Measurements from ENCODE around the gene SLC1A6. TPM values are rescaled to one million over a fixed set of nuclear protein-coding genes. Genes with fewer than 3 reads are reported as not detected.

SLC1A6 gene
- total RNA-seq, 4 donors from 2014 or later = not detected

DNA sequence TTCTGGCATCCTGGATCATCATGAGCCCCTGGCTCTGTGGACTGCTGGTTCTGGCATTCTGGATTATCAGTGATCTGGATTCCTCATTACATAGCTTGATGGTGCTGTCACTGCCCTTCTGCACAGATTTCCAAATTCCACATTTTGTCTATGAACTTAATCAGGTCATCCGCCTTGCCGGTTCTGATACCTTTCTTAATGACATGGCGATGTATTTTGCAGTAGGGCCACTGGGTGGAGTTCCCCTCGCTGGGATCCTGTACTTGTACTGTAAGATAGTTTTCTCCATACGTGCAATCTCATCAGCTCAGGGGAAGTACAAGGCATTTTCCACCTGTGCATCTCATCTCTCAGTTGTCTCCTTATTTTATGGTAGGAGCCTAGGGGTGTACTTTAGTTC lies 62.8 kb downstream of the SLC1A6 start:
- DNase-seq = no peak
- Histone ChIP-seq H3K36me3 (no peaks in the 10 kb centered on the region), H3K4me1 (no peaks in the 10 kb centered on the region), H3K4me3 (no peak overlapping the region), H3K27me3 (peaks cover 8% of the 10 kb centered on the region), H3K27ac (no peak overlapping the region), H3K9me3 (no peaks in the 10 kb centered on the region)
- TF ChIP-seq, protein P1, sequence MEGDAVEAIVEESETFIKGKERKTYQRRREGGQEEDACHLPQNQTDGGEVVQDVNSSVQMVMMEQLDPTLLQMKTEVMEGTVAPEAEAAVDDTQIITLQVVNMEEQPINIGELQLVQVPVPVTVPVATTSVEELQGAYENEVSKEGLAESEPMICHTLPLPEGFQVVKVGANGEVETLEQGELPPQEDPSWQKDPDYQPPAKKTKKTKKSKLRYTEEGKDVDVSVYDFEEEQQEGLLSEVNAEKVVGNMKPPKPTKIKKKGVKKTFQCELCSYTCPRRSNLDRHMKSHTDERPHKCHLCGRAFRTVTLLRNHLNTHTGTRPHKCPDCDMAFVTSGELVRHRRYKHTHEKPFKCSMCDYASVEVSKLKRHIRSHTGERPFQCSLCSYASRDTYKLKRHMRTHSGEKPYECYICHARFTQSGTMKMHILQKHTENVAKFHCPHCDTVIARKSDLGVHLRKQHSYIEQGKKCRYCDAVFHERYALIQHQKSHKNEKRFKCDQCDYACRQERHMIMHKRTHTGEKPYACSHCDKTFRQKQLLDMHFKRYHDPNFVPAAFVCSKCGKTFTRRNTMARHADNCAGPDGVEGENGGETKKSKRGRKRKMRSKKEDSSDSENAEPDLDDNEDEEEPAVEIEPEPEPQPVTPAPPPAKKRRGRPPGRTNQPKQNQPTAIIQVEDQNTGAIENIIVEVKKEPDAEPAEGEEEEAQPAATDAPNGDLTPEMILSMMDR (IDR thresholded peaks at IDR 0.05) = no peak
- no peak for TF ChIP-seq POLR2AphosphoS5 (IDR thresholded peaks at IDR 0.05)
- no peak for TF ChIP-seq POLR2A (IDR thresholded peaks at IDR 0.05)
- 38 to 71% methylated on average over 5 of the region's 5 CpGs for WGBS, 2 donors (ENCODE audit: low coverage in 1 of 2)
- intact Hi-C loops (cut with DNase I; ENCODE audit: low total_unique reads) = no loop called here
- in situ Hi-C loops (cut with MboI; ENCODE audit: low pct_ligation_motif_present in 1 of 4, low pct_unique_long_range_greater_than_20kb in 1 of 4, low sequenced_read_pairs in 3 of 4) = no loop called here

DNA sequence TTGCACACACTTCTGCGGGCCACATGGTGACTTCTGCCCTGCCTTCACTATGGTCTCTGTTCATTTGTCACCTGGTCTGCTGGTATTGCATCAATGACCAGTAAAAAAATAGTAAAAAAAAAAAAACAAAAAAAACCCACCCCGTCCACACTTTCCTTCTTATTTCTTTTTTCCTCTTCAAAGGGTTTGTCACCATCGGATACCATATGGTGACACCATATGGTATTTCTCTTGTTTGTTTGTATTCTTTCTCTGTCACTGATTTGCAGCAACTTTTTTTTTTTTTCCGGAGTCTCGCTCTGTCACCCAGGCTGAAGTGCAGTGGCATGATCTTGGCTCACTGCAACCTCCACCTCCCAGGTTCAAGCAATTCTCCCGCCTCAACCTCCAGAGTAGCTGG lies 64.5 kb downstream of the SLC1A6 start:
- 44 to 77% methylated on average over 4 to 6 of the region's 6 CpGs for WGBS, 2 donors (ENCODE audit: low coverage in 1 of 2)
- DNase-seq = no peak
- no peak for TF ChIP-seq POLR2A (IDR thresholded peaks at IDR 0.05)
- H3K27ac ChIP-seq = no peak overlapping the region
- H3K36me3 ChIP-seq = no peaks in the 10 kb centered on the region
- no peaks in the 10 kb centered on the region for H3K4me1 ChIP-seq
- H3K4me3 ChIP-seq = no peak overlapping the region
- intact Hi-C loops (cut with DNase I; ENCODE audit: low total_unique reads) = no loop called here
- no peaks in the 10 kb centered on the region for H3K9me3 ChIP-seq
- H3K27me3 ChIP-seq = peaks cover 8% of the 10 kb centered on the region
- in situ Hi-C loops (cut with MboI; ENCODE audit: low pct_ligation_motif_present in 1 of 4, low pct_unique_long_range_greater_than_20kb in 1 of 4, low sequenced_read_pairs in 3 of 4) = no loop called here

DNA sequence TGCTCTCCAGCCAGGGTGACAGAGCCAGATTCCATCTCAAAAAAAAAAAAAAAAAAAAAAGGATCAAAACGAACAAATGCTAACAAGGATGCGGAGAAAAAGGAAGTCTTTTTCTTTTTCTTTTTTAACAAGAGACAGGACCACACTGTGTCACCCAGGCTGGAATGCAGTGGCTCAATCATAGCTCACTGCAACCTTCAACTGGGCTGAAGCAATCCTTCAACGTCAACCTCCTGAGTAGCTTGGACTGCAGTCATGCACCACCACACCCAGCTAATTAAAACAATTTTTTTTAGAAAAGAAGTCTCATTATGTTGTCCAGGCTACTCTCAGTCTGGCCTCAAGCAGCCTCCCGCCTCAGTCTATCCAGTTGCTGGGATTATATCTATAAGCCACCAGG lies 73.0 kb downstream of the SLC1A6 start:
- Histone ChIP-seq H3K9me3 (no peaks in the 10 kb centered on the region), H3K27me3 (no peaks in the 10 kb centered on the region), H3K27ac (no peak overlapping the region), H3K4me3 (no peak overlapping the region), H3K4me1 (no peaks in the 10 kb centered on the region), H3K36me3 (no peaks in the 10 kb centered on the region)
- intact Hi-C loops (cut with DNase I; ENCODE audit: low total_unique reads) = no loop called here
- WGBS, 2 donors (ENCODE audit: low coverage in 1 of 2) = 56 to 61% methylated on average over 3 to 4 of the region's 4 CpGs
- in situ Hi-C loops (cut with MboI; ENCODE audit: low pct_ligation_motif_present in 1 of 4, low pct_unique_long_range_greater_than_20kb in 1 of 4, low sequenced_read_pairs in 3 of 4) = no loop called here
- TF ChIP-seq, protein P1 (IDR thresholded peaks at IDR 0.05) = no peak
- TF ChIP-seq POLR2AphosphoS5 (IDR thresholded peaks at IDR 0.05) (no peak), EP300 (IDR thresholded peaks at IDR 0.05; ENCODE audit: low read depth) (no peak), POLR2A (IDR thresholded peaks at IDR 0.05) (no peak)
- DNase-seq = no peak

DNA sequence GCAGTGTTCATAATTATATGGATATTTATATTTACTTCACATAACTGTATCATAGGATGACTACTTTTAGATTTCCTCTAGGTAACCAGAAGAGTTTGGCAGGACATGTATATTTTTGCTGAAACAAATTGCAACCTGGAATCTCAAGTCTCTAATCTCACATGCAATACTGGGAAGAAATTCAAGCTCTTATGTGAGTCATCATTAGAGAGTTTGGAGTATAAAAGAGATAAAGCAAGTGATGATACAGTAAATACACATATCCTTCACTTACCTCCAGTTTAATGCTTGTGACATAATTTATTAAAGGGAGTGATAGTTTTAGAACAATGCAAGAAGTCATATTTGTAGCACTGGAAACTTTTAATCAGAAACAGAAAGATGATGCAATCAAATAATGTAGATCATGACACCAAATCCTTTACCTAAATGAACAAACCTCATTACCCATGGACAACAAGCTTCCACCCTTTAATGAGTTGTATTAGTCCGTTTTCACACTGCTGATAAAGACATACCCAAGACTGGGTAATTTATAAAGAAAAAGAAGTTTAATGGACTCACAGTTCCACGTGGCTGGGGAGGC lies 77.9 kb downstream of the SLC1A6 start:
- intact Hi-C loops (cut with DNase I; ENCODE audit: low total_unique reads) = loop anchor here (5.0 kb wide), 1 partner anchor 844 kb away; no protein-coding TSS in a partner anchor
- Histone ChIP-seq H3K27ac (no peak overlapping the region), H3K27me3 (peaks cover 15% of the 10 kb centered on the region), H3K4me3 (no peak overlapping the region), H3K4me1 (no peaks in the 10 kb centered on the region), H3K36me3 (no peaks in the 10 kb centered on the region), H3K9me3 (no peaks in the 10 kb centered on the region)
- in situ Hi-C loops (cut with MboI; ENCODE audit: low pct_ligation_motif_present in 1 of 4, low pct_unique_long_range_greater_than_20kb in 1 of 4, low sequenced_read_pairs in 3 of 4) = no loop called here
- TF ChIP-seq EP300 (IDR thresholded peaks at IDR 0.05; ENCODE audit: low read depth) (no peak), POLR2AphosphoS5 (IDR thresholded peaks at IDR 0.05) (no peak), POLR2A (IDR thresholded peaks at IDR 0.05) (no peak)
- TF ChIP-seq, protein P1 (IDR thresholded peaks at IDR 0.05) = no peak
- DNase-seq = no peak
- whole genome bisulfite sequencing, 2 donors (ENCODE audit: low coverage in 1 of 2) = 10 to 19% methylated on average over 1 to 2 of the region's 2 CpGs

Other genes starting within 250 kb of the SLC1A6 start
- 1 to 10 TPM in 3 of 4 donors, under 1 TPM in 1; 1.00 to 3.3 (median 1.8) TPM for gene ADGRE2, start 201.3 kb downstream of the SLC1A6 start, total RNA-seq
- gene OR7A5, start 144.7 kb downstream of the SLC1A6 start, total RNA-seq = not detected
- under 1 TPM in 1 of 4 donors, not detected in 3; under 0.01 TPM for gene OR7C1, start 144.7 kb downstream of the SLC1A6 start, total RNA-seq
- not detected for gene OR7A10, start 130.9 kb downstream of the SLC1A6 start, total RNA-seq
- gene OR7A17, start 93.7 kb downstream of the SLC1A6 start, total RNA-seq = not detected
- gene OR7C2, start 38.4 kb downstream of the SLC1A6 start, total RNA-seq = not detected
- not detected for gene CASP14, start 69.6 kb upstream of the SLC1A6 start, total RNA-seq
- gene OR1I1, start 102.3 kb upstream of the SLC1A6 start, total RNA-seq = not detected
- gene SYDE1, start 127.5 kb upstream of the SLC1A6 start, total RNA-seq = 10 to 100 TPM in 3 of 4 donors, 1 to 10 TPM in 1; 6.7 to 20.9 (median 12.3) TPM
- 10 to 100 TPM in 1 of 4 donors, 1 to 10 TPM in 3; 2.2 to 16.3 (median 4.7) TPM for gene NOTCH3, start 221.1 kb upstream of the SLC1A6 start, total RNA-seq

Data from transverse colon (tissue), 4 donors.